GM19193 (cell line): ENCODE measurements around the gene VAMP7.

Experiments used
- POLR2A ChIP-seq: IDR thresholded peaks from 4 replicates; pipeline ENCODE4 v1.6.1; 2011; ENCODE audit not compliant: insufficient read depth, insufficient read length; ENCODE audit errors: extremely low read depth

The VAMP7 gene

GRCh38 chrX:155891446-155892210, 10.5 kb downstream of the VAMP7 start:
- no peak for TF ChIP-seq POLR2A

- TF ChIP-seq POLR2A = no peak
Measured at GRCh38 chrX:155893521-155893920, 12.4 kb downstream of the VAMP7 start.

- TF ChIP-seq POLR2A = no peak
Measured at GRCh38 chrX:155896512-155896911, 15.4 kb downstream of the VAMP7 start.

- TF ChIP-seq POLR2A = no peak
Measured at GRCh38 chrX:155899366-155899765, 18.2 kb downstream of the VAMP7 start.

- TF ChIP-seq POLR2A = no peak
Measured at GRCh38 chrX:155900765-155901164, 19.6 kb downstream of the VAMP7 start.

- TF ChIP-seq POLR2A = no peak
Measured at GRCh38 chrX:155923200-155923599, 42.1 kb downstream of the VAMP7 start.

GRCh38 chrX:155938132-155938531, 57.0 kb downstream of the VAMP7 start:
- TF ChIP-seq POLR2A = no peak

GRCh38 chrX:155949098-155949497, 68.0 kb downstream of the VAMP7 start:
- no peak for TF ChIP-seq POLR2A

GRCh38 chrX:155951237-155951789, 70.2 kb downstream of the VAMP7 start:
- no peak for TF ChIP-seq POLR2A

GRCh38 chrX:155953055-155953454, 71.9 kb downstream of the VAMP7 start:
- TF ChIP-seq POLR2A = no peak

- no peak for TF ChIP-seq POLR2A
Measured at GRCh38 chrX:155954793-155955192, 73.6 kb downstream of the VAMP7 start.

GRCh38 chrX:155956099-155956498, 75.0 kb downstream of the VAMP7 start:
- no peak for TF ChIP-seq POLR2A

GRCh38 chrX:155956649-155957048, 75.5 kb downstream of the VAMP7 start:
- no peak for TF ChIP-seq POLR2A

- no peak for TF ChIP-seq POLR2A
Measured at GRCh38 chrX:155957843-155958242, 76.7 kb downstream of the VAMP7 start.

GRCh38 chrX:155959018-155959587, 78.0 kb downstream of the VAMP7 start:
- TF ChIP-seq POLR2A = no peak

- TF ChIP-seq POLR2A = no peak
Measured at GRCh38 chrX:155962906-155963305, 81.8 kb downstream of the VAMP7 start.
